ENCODE measurements around the gene RBM7.
A peak's percentile ranks its signal among the peaks of the same experiment; 100 is the strongest.

The RBM7 gene, protein sequence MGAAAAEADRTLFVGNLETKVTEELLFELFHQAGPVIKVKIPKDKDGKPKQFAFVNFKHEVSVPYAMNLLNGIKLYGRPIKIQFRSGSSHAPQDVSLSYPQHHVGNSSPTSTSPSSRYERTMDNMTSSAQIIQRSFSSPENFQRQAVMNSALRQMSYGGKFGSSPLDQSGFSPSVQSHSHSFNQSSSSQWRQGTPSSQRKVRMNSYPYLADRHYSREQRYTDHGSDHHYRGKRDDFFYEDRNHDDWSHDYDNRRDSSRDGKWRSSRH

GRCh38 chr11:114400216-114400914 lies at the start of gene RBM7, which contains the start of gene C11orf71:
Gene RBM7 (plus strand): TSS chr11:114400666. CDS start chr11:114400672, 6 bp downstream.
Gene C11orf71 (minus strand): TSS chr11:114400511. CDS start chr11:114400331, 180 bp downstream.
- peak; percentile 99 for DNase-seq (ENCODE audit: low spot score)

- no peak for DNase-seq (ENCODE audit: low spot score)
These were observed 47.0 kb upstream of the RBM7 start for GRCh38 chr11:114353443-114353842.

- DNase-seq (ENCODE audit: low spot score) = no peak
These were observed 46.4 kb upstream of the RBM7 start for GRCh38 chr11:114354076-114354475.

- DNase-seq (ENCODE audit: low spot score) = no peak
These were observed 41.8 kb upstream of the RBM7 start for GRCh38 chr11:114358716-114359115.

DNA sequence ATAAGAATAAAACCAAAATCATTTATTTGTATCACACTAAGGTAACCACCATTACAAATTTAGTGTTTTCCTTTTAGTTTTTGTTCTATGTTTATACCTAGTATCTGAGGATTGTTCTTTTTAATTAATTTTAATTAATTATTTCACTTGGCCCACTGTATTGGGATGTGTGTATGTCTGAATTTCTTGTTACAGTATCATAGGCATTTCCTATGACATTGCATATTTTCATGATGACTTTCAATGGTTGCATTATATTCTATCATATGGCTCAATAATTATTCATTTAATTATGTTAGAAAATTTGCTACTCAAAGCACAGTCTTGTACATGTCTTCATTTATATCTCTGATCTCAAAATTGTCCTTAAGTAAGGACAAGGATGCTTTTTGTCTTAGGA lies 41.1 kb upstream of the RBM7 start:
- DNase-seq (ENCODE audit: low spot score) = no peak

DNA sequence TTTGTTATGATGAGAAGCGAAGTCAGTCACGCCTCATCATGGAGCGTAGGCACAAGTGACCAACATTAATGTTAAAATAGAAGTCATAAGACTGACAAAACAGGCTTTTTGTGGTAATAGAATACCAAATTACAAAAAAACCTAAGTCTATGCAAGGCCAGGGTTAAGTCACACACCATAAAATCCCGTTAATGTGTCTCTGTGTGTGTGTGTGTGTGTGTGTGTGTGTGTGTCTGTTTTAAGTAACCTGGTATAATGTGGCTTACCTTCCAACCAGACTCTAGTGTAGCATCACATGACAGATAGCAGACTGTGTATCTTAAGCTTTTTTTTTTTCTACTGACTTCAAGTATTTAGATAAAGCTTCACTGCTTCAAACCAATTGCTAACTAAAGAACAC lies 38.1 kb upstream of the RBM7 start:
- no peak for DNase-seq (ENCODE audit: low spot score)

- no peak for DNase-seq (ENCODE audit: low spot score)
These were observed 37.5 kb upstream of the RBM7 start for GRCh38 chr11:114362958-114363357.

DNA sequence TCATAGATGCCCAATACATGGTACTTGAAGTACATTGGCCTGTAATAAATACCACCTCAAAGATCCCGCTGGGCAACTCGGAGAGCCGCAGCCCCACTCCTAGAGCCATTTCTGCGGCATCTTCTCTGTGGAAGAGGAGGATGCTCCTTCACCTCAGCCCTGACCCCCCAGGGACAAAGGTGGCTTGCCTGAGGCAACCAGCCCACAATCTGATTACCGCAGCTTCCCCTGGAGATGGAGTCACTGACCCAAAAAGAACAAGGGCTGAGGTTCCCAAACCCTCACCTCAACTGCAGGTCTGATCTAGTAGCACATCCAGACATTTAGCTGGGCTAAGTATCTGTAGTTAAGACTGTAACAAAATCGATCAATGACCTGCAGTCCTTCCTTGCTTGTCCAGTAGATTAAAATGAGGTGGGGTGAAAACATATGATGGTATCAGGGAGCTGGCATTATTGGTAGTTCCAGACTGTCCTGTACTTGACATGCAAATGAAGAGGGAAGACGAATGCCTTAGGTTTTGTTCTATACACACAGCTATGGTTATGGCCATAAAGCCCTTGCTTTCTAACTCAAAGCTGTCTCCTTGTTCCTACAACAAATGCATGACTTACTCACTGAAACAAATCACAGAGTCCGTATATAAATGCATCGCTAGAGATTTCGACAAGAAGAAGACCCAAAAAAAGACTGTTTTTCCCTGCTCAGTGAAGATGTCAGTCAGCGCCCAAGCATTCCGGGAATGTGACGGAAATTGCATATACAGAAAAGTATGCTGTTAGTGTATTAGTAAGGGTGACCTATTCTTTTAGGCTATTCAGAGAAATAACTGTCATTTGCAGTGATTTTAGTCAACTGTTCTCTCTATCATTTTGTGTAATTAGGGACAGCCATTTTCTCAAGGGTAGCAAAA lies 33.9 kb upstream of the RBM7 start:
- DNase-seq (ENCODE audit: low spot score) = no peak

DNA sequence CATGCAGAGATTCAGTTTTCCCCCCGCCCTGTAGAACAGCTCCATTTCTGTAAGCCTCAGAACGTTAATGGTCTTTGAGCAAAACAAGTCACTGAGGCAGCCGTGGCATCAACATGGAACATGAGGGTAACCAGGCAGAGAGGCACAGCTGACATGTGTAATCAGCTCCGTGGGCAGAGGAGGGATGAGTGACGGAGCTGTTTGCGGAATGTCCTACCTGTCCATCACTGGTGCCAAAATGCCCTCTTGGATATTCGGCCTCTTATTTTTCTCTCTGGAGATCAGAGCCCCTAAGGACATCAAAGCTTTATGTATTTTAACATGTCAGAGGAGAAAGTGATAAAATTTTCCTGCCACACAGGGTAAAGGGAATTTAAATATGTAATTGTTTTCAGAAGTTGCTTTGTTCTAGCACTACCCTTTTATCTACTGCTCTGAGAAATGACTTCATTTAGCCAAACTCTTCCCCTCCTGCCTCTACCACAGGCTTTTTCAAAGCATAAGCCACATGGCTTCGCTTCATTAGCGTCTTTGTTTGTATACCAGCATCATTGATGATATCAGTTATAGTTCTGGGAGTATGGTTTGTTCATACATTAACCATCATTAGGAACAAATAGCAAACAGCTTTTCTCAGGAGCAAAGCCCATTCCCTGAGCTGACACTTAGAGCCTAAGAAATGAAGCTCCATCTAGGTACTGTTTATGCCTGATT lies 33.1 kb upstream of the RBM7 start:
- DNase-seq (ENCODE audit: low spot score) = no peak

- DNase-seq (ENCODE audit: low spot score) = no peak
These were observed 31.4 kb upstream of the RBM7 start for GRCh38 chr11:114368918-114369680.

DNA sequence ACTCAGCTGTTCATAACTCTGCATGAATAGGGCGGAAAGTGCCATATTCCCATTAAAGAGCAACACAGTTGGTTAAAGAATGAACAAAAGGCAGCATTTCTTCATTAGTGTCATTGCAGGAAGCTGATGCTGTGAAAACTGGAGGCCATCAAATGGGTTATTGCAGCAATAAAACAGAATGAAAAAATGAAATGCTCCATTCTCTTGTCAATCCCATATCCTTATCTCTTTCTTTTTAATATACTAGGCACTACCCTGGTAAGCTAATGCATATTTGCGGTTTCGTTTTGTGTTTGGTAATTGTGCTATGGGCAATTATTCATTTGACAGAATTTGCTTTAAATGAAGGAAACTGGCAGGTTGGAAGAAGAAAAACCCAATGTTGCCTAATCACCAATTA lies 25.4 kb upstream of the RBM7 start:
- no peak for DNase-seq (ENCODE audit: low spot score)

DNA sequence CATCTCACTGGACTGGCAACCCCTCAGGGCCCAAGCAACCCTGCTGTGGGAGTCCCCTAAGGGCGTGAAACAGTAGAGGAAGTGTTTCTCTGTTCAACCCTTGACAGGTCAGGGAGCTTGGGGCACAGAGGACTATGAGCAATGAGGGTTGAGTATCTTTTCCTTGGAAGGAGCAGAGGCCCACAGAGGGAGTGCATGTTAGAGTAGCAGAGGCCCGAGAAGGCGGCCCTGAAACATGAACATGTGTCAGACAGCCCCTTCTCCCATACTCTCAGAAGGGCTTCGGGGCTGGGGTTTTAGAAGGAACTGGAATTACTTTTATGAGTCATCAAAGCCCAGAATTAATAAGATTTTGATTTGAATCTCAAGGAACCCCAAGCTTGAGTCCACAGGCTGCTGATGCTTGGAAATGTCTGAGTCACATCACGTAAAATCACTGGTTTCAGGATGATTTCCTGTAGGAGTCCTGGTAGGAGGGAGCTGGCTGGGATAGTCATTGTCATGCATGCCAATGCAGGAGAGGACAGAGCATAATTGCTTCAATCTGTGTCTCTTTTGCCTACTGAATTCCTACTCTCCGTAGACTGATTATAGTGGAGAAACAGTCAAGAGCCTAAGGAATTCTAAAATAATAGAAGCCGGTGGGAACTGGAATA lies 22.7 kb upstream of the RBM7 start:
- no peak for DNase-seq (ENCODE audit: low spot score)

DNA sequence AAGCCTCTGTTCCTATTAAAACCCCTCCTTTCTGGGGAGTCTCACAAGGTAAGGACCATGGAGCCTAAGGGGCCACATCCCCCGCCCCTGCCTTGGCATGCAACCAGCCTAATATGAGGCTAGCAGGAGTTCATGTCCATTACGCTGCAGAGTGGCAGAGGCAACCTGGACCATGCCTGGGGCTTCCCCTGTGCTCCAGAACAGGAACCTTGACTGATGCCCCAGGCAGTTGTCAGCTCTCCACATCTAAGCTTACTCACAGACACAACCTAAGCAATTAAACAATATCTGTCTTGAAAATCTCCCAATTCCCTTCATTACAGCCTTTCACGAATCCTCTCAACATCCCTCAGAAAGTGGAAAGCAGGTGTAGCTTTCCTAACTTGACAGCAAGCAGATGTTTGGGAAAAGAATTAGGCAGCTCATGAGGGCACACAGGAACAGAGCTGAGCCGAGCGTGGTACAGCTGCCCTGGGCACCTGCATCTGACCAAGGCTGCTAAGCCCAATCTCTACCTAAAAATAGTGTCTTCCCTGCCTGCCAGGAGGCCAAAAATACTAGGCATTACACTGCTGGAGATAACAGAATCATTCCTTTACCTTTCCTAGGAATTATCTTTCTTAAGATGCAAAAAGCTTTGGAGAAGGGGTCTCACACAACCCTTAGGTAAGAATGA lies 20.9 kb upstream of the RBM7 start:
- no peak for DNase-seq (ENCODE audit: low spot score)

DNA sequence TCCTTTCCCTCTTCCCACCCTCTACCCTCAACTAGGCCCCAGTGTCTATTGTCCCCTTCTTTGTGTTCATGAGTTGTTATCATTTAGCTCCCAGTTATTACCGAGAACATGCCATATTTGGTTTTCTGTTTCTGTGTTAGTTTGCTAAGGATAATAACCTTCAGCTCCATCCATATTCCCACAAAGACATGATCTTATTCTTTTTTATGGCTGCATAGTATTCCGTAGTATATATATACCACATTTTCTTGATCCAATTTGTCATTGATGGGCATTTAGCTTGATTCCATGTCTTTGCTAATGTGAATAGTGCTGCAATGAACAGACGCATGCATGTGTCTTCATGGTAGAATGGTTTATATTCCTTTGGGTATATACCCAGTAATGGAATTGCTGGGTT lies 18.0 kb upstream of the RBM7 start:
- DNase-seq (ENCODE audit: low spot score) = no peak

- no peak for DNase-seq (ENCODE audit: low spot score)
These were observed 16.0 kb upstream of the RBM7 start for GRCh38 chr11:114384487-114384886.

DNA sequence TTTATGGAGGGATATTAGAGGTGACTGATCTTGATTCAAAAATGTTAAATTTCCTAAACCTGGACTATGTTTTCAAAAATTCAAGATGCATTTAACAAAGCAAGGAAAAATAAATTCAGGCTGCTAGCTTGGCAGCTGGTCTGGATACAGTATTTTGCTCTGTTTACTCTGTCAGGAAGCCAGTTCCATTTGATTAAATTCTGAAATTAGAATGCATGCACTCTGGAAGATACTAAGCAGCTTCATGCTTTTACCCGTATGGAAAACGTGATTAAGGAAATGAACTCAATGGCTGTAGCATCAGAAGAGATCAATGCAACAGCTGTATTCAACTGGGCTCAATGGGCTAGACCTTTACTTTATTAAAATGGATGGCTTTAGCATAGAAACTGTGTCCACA lies 14.3 kb upstream of the RBM7 start:
- DNase-seq (ENCODE audit: low spot score) = no peak

GRCh38 chr11:114386545-114386944 lies 13.9 kb upstream of the RBM7 start:
- no peak for DNase-seq (ENCODE audit: low spot score)

DNA sequence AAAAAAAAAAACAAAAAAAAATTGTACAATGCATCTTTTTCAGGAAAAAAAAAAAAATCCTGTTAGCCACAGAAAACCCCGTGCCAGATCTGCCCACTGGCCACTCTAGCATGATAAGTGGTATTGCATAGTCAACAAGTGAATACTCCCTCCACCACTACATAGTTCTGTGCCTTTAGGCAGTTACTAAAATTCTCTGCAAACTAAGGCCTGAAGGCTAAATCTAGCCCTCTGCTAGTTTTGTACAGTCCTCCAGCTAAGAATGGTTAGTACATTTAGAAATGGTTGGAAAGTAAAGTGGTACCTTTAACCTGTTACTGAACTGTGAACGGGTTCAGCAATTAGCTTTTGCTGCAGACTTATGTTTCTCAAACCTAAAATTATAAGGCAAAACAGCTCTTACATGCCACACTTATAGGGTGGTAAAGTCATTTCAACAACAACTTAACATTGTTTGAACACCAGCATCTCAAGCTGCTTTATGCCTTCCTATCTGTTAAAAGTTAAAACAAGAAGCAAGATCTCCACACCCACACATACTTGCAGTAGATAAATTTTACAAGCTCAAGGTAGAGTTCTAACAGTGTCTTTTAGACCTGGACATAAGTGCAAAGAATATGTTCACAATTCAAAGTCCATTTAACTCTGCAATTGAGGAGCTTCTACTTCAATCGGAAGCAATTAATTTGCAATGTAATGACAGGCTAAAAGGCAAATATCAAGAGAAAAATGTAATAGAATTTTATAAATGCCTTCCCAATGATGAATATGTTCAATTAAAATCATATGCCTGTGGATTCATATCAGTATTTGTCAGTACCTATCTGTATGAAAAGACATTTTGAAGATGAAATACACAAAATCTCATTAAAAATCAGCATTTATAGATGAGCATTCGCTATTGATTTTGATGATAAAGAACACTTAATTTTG lies 7.5 kb upstream of the RBM7 start:
- DNase-seq (ENCODE audit: low spot score) = no peak

DNA sequence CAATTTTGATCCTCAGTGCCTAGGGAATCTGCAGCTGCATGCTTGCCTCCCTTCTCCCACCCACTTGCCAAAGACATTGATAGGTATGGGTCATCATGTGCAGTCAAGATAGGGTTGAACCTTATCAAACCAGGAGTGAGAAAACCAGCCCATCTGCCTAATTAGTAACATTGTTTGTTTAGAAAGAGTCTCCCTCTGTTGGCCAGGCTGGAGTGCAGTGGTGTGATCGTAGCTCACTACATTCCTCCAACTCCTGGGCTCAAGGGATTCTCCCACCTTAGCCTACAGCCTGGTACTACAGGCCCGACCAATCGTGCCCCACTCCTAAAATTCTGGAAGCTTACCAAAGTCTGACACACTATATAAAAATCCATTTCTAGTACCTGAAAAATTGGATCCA lies 4.7 kb upstream of the RBM7 start:
- DNase-seq (ENCODE audit: low spot score) = peak; percentile 37
